GM19397 (cell line): ENCODE results near the gene GCN1.
"Not testable (repeated sequence)": the region's sequence is repeated elsewhere in the genome, so short reads cannot be mapped to it uniquely, and the experiment has no call there.

ENCODE experiments used
- ATAC-seq: cut with Tn5 transposase; IDR thresholded peaks from one replicate; pipeline ENCODE4 v1.9.1; 2021; ENCODE audit warnings: mild to moderate bottlenecking, moderate library complexity; ENCODE audit not compliant: unreplicated experiment

GCN1 gene

GRCh38 chr12:120214626-120215356, 20.3 kb upstream of the GCN1 start:
- no peak for ATAC-seq

DNA sequence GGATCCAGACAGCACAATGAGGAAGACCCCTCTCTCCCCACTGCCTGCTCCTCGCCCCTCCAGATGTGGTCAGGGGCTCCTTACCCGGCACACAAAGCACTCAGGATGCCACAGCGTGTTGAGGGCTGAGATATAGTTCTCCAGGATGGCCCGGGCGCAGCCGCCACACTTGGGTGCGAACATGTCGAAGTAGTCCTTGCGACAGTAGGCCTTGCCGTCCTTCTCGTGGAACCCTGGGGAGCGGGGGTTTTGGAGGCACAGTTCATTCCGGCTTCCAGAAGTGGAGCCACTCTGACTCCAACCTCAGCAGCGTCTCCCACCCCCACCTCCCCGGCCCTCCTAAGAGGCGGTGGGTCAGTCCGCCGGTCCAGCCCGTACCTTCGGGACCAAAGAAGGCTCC, 19.2 kb upstream of the GCN1 start:
- ATAC-seq: no peak

GRCh38 chr12:120213182-120213581, 18.7 kb upstream of the GCN1 start:
- not testable (repeated sequence) for ATAC-seq

DNA sequence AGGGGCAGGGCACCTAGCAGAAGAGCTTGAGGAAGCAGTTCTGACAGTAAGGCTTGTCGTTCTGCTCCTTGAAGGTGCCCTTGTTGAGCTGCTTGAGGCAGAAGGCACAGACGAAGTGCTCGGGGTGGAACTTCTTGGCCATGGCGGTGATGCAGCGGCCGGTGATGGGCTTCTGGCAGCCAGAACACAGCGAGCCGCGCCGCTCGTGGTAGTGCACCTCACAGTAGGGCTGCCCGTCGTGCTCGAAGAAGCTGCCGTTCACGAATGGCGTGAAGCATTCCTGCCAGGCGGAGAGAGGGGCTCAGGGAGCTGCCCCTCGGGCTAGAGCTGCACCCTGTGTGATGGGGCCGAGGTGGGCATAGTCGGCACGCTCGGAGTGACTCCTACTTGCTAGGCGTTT, 17.8 kb upstream of the GCN1 start:
- no peak for ATAC-seq

DNA sequence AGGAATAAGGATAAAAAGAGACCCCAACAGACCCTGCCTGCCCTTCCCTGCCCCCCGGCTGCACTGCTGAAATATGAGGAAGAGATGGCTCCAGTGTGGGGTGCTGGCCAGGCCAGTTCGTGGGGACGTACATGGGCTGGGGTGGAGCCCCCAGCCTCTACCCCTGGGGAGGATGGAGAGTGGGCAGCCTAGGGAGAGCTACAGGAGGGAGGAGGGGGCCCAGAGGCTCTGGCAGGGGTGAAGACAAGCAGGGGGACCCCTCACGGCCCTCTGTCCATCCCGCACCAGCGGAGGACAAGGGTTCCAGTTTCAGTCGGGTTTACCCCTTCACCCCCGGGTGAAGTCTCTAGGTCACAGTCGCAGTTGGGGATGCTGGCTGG, 17.4 kb upstream of the GCN1 start:
- ATAC-seq: no peak

DNA sequence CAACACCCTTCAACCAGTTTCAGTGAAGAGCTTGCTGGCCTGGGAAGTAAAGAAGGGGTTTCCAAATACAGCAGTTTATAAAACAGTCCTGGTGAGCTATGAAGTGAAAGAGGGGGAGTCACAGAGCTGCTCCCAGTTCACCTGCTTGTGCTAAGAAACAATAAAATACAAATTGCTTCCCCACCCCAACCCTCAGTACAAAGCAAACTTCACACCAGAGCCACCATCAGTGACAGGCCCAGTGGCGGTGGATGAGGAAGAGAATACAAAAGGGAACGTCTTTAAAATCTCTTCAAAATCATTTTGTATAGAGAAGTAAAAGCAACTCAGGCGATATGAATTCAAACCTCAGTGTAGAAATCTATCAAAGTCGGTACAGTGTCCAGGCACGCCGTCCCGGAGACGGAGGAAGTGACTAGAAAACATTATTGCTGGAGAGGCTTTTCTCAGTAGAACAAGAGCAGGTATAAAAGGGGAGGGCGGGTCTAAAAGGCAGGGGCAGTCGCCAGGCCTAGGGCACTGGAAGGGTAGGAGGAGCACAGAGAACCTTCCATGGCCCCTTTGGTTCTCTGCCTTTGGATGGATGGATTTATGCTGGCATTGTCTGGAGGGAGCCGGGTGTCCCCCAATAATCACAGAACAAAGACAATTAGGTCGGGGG, 16.9 kb upstream of the GCN1 start:
- no peak for ATAC-seq

DNA sequence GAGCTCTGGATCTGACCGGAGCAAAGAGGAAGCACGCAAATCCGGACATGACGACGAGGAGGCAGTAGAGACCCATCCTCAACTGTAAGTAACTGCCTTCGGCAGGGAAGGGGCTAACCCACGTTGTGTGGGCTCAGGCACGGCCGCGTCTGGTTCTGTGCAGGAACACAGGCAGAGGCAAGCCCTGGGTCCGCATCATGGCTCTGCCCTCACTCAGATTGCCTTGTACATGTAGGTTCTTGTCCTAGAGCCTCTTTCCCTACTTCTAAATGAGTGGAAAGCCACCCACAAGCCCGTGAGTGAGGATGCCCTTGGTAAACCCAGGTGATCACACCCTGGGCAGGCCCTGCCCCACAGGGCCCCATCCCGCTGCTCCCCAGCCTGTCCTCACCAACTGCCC, 15.3 kb upstream of the GCN1 start:
- ATAC-seq: no peak

DNA sequence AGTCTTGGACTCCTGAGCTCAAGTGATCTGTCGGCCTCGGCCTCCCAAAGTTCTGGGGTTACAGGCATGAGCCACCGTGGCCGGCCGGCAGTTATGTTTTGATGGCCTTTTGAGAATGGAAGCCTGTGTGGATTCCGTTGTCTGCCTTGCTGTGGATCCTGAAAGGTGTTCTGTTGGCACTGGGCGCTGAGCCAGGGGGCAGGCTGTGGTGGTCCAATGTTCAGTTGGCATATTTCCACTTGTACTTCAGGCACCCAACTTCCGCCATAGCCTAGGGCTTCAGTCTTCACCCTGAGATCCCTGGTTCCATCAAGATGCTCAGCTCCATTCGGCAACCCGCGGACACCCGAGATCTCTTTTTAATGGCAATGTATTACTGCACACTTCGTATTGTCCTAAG, 12.7 kb upstream of the GCN1 start:
- ATAC-seq: no peak

DNA sequence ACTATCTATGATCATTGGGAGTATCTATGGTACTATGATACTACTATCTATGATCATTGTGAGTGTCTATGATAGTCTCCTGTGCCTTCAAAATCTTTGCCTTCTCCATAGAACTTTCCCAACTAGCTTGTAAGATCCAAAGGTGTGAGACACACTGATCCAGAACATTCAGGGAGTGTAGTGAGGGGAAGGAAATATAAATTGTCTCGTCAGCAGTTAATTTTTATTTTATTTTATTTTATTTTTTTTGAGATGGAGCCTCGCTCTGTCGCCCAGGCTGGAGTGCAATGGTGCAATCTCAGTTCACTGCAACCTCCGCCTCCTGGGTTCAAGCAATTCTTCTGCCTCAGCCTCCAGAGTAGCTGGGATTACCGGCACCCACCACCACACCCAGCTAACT, 12.3 kb upstream of the GCN1 start:
- not testable (repeated sequence) for ATAC-seq

- ATAC-seq: no peak
These were observed 11.7 kb upstream of the GCN1 start for GRCh38 chr12:120206228-120206627.

DNA sequence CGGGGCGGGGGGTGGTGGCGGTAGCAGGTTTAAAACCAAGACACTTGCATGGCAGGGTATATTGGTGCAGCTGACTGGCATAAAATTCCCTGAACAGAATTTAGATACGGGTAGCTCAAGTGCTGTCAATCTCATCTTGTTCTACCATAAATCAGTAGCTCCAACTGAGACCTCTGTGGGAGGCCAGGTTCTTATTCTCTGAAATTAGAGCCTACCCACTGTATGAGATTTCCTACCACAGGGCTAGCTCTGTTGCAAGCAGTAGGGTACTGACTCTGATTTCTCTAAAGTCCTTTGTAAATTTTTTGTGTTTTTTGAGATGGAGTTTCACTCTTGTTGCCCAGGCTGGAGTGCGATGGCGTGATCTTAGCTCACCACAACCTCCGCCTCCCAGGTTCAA, 9.7 kb upstream of the GCN1 start:
- no peak for ATAC-seq

DNA sequence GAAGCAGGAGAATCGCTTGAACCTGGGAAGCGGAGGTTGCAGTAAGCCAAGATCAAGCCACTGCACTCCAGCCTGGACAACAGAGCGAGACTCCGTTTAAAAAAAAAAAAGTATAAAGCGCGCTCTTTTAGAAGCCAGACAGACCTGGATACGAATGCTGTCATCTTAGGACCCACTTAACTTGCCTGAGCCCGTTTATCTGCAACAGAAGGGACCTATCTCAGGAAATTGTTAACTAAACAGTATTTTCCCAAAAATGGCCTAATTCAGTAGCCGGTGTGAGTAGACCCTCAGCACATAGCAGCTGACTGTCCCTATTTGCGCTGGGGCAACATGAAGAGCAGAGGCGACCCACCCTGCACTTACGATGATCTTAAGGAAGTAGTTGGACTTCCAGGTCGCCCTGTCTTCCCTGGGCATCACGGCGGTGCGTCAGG, 5.9 kb upstream of the GCN1 start:
- ATAC-seq: no peak

GRCh38 chr12:120199595-120200306, 5.2 kb upstream of the GCN1 start:
- no peak for ATAC-seq

DNA sequence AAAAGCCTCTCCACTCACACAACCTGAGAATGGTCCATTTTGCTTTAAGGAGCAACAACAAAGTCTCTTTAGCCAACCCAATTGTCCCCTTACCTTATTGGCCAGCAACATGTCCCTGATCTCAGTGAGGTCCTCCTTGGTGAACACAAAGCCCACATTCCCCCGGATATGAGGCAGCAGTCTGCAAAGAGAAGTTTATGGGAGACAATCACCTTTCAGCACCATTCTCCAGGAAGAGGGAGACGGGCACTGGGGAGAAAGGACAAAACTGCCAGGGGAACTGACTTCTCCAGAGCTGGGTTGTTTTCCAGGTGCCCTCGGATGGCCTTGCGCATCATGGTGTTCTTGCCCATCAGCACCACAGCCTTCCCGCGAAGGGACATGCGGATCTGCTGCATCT, 4.5 kb upstream of the GCN1 start:
- ATAC-seq: no peak

DNA sequence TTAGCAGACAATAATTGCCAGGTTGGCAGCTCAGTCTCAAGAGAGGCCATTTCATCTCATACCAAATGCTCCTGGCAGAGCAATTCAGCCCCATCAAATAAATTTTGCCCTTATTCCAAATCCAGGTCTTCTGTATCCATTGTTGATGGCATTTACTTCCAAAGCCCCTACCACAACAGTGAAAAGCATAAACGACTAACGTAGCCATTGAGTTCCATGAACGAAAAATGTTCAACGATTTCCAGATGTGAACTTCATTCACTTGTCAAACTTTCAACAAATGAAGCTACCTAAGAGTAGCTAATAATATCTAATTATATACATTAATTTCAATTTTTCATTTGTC, 3.0 kb upstream of the GCN1 start:
- ATAC-seq: no peak

DNA sequence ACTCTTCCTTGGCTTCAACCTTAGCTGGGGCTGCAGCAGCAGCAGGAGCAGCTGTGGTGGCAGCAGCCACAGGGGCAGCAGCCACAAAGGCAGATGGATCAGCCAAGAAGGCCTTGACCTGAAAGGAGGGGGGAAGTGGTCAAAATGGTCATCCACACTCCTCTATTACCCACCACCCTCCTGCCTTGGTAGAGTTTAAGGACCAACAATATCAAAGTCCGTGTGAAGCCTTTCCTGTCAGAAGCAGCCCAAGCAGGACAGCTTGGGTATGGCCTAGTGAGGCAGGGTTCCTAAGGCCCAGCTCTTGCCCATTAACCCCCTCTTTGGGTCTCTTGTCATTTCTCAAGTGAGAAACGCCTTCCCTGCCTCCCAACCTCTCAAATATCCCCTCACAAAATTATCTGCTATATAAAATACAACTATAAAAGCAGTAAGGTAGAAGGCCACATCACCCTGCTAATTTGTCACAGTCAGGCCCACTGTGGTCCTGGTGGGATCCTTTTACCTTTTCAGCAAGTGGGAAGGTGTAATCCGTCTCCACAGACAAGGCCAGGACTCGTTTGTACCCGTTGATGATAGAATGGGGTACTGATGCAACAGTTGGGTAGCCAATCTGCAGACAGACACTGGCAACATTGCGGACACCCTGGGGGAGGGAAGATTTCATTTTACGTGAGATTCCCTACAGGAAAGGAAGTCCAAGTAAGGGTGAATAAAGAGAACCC, 2.5 kb upstream of the GCN1 start:
- not testable (repeated sequence) for ATAC-seq

GRCh38 chr12:120196363-120196762, 1.8 kb upstream of the GCN1 start:
- ATAC-seq: no peak

GRCh38 chr12:120194226-120194533, 335 bp downstream of the GCN1 start:
- no peak for ATAC-seq

DNA sequence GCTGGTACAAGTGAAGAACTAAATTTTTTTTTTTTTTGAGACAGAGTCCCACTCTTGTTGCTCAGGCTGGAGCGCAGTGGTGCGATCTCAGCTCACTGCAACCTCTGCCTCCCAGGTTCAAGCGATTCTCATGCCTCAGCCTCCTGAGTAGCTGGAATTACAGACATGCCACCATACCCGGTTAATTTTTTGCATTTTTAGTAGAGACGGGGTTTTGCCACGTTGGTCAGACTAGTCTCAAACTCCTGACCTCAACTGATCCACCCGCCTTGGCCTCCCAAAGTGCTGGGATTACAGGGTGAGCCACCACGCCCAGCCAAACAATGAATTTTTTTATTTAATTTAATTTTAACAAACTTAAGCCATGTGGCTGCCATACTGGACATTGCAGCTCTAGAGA, 1.2 kb downstream of the GCN1 start:
- ATAC-seq: not testable (repeated sequence)

DNA sequence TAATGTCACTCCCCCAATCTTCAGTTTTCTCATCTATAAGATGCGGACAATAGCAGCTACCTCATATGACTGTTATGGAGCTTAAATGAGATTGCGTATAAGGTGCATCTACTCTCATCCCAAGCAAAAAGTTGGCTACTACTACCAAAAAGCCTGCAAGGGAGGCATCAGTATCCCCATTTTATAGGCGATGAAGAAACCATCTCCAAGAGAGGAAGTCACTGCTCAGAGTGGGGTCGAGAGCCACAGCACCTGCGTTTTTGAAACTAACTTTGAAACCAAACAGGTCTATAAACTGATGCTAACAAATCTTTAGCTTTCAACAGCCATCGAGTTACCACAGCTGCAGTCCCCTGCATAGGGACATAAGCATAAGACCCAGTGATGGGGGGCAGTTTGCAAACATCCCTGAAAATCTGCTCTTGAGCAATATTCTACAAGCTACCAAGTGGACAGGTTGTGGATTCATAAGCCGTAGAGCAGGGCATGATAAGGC, 3.5 kb downstream of the GCN1 start:
- no peak for ATAC-seq

DNA sequence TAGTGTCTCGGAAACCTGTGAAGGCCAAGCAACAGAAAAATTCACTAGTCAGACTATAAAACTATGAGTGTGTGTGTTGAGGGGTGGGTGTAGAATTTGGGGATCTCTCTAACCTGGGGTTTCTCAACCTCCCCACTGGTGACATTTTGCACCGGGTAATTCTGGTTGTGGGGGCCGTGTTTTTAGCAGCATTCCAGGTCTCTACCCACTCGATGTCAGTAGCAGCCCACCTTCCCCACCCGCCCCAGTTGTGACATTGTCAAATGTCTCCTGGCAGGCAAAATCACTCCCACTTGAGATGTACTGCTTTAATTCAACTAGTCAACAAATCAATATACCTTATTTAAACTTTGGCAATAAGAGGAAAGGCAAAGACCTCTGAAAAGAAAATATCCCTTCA, 4.1 kb downstream of the GCN1 start:
- ATAC-seq: no peak

GRCh38 chr12:120186654-120187053, 7.9 kb downstream of the GCN1 start:
- no peak for ATAC-seq
